Cardiac fibroblast (primary cell): Measurements from ENCODE around the gene IPP.

Experiments
- DNase-seq, 2 donors: peaks; one replicate each; pipeline versions ENCODE4 v3.0.0 to v3.0.0-alpha.2; 2010; ENCODE audit warnings: low read depth in 2 of 2
- H3K4me3 ChIP-seq, 2 donors: replicated peaks in 1 of 2; 1 replicate in 1 of 2; 2 replicates in 1 of 2; pipeline ENCODE4 v1.5.1; 2011; ENCODE audit warnings: low read depth in 2 of 2, low read length in 2 of 2, mild to moderate bottlenecking in 2 of 2, moderate library complexity in 1 of 2
- CTCF ChIP-seq: IDR thresholded peaks from one replicate; pipeline ENCODE4 v1.5.1; 2011; ENCODE audit warnings: low read depth, mild to moderate bottlenecking, low read length, inconsistent platforms

The IPP gene

DNA sequence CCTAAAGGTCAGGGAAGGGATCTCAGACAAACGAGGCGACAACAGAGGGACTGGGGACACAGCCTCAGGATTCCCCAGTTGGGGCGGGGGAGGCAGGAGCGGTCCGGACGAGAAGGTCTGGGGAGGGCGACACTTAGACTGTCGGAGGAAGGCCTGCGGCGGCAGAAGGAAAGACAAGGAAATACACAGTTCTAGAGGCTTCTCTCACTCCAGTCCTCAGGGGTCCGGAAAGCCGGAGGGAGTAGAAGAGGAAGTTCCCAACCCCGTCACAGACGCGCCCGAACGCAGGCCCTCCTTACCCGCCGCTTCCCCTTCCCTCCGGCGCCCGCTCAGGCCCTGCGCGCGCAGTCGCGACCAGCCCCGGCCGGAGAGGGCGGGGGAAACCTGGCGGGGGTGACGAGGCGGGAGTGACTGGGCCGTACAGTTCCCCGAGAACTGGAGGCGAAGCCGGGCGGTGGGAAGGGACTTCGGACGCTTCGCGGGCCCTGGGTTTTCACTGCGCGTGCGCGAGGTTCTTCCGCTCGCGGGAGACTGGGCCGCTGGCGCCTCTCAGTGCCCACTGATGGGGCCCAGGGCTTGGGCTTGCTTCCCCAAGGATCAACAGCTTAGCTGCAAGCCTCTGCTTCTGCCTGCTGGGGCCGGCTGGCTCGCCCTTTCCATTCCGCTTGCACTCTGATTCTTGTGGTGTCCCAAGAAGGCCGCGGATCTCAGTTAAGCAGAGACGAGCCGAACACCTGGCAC, at the start of gene IPP:
Gene IPP, minus strand, starts transcription at position 356 of the 741 bp plus-strand sequence. CDS start 4,242 bp downstream, outside the sequence.
- H3K4me3 ChIP-seq, result peak within 1 kb of the TSS; percentile 72 to 83
- peak; percentile 15 for TF ChIP-seq CTCF
- peak; percentile 98 to 99 for DNase-seq

- no peak overlapping the region for H3K4me3 ChIP-seq
- no peak for TF ChIP-seq CTCF
- DNase-seq, result no peak
These were observed 46.5 kb upstream of the IPP start for GRCh38 chr1:45796946-45797345.

DNA sequence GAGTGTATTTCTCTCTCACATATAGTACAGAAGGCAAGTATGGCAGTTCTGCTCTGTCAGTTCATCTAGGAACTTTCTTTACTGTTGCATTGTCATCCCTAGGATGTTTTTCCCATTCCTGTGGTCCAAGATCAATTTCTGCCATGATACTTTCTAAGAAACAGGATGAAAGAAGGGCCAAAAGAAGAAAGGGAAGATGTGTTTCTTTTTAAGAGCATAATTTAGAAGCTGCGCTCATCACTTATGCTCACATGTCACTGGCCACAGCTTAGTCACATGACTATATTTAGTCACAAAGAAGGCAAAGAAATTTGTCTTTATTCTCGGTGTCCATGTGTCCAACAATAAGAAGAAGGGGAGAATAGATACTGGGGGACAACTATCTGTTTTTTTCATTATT, 45.9 kb upstream of the IPP start:
- H3K4me3 ChIP-seq, result no peak overlapping the region
- no peak for DNase-seq
- no peak for TF ChIP-seq CTCF

- no peak overlapping the region for H3K4me3 ChIP-seq
- DNase-seq, result no peak
These were observed 43.6 kb upstream of the IPP start for GRCh38 chr1:45793942-45794604.

GRCh38 chr1:45792744-45793143, 42.3 kb upstream of the IPP start:
- DNase-seq, result no peak
- no peak for TF ChIP-seq CTCF
- H3K4me3 ChIP-seq, result no peak overlapping the region

More at GRCh38 chr1:45793942-45794604, 43.6 kb upstream of the IPP start:
- no peak for TF ChIP-seq CTCF

GRCh38 chr1:45789601-45790000, 39.1 kb upstream of the IPP start:
- no peak for TF ChIP-seq CTCF
- H3K4me3 ChIP-seq, result no peak overlapping the region
- DNase-seq, result no peak
